ENCODE data around the gene ZNF740. TPM values are rescaled to one million over a fixed set of nuclear protein-coding genes. Genes with fewer than 3 reads are reported as not detected.

ZNF740 gene
- total RNA-seq (2021; ENCODE audit: unreplicated experiment) (46.8 TPM), Bru-seq, nascent RNA (percentile 84 among the genes with signal in this experiment), BruChase-seq, experiment 1, labeled RNA remaining after a 2-hour chase (percentile 93 among the genes with signal in this experiment), BruChase-seq, experiment 2, labeled RNA remaining after a 6-hour chase (percentile 80 among the genes with signal in this experiment)
- polyA plus RNA-seq (2012; ENCODE audit: insufficient read length) = 29.9 TPM
- long read RNA-seq, full-length matches to known transcripts = 1 of 12 reads
- long read RNA-seq, partial matches to known transcripts = 4 of 12 reads
- long read RNA-seq, other reads (novel, unspliced or antisense) = 7 of 12 reads

DNA sequence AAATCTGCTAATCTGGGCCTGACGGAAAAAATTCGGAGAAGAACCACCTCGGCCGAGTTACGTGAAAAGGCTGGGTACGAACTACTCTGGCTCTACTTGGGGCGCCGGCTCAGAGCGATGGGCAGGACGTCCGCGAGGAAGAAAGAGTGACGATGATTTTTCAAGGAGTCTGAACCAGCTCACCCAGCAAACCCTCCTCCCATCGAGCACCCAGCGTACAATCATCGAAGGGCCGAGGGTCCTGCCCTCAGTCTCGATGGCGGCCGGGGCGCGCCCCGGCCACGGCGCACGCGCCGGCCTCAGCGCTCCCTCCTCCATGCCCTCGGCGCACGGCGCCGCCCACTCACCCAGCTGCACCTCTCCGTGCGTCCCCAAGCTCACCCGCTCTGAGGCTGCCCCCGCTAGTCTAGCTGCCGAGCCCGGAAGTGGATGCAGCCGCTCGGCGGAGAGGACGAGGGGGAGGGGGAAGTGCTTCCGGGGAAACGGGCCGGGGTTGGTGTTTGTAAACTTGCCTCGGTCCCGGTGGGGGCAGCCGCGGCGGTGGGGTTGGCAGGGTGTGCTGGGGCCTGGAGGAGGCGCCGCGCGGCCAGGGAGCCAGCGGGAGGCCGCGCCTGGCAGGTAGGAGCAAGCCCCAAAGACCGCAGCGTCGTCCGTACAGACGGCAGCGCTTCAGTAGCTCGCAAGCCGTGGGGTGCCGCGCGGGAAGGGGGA, at the start of gene ZNF740, which contains the start of gene CSAD:
ZNF740 (plus strand) TSS at position 503 of the 711 bp plus-strand sequence. CDS start 1,262 bp downstream, outside the sequence.
CSAD (minus strand) TSS at position 706 of the 711 bp plus-strand sequence. CDS start 7,455 bp downstream, outside the sequence.
- Histone ChIP-seq H3K4me1 (ENCODE audit: control insufficient read depth, insufficient read depth, low read length) (peaks cover 31% of the 10 kb centered on the region), H3K36me3 (ENCODE audit: control insufficient read depth, insufficient read depth, low read length) (peaks cover 4% of the 10 kb centered on the region), H3K9me3 (ENCODE audit: control insufficient read depth, insufficient read depth, low read depth, low read length) (no peaks in the 10 kb centered on the region), H3K4me3 (ENCODE audit: low read depth in 2 of 2, low read length in 2 of 2) (peak within 1 kb of the TSS; percentile 70 to 74), H3K27ac (ENCODE audit: low read length) (peak within 1 kb of the TSS; percentile 98), H3K27me3 (ENCODE audit: control insufficient read depth, insufficient read depth, low read length) (no peaks in the 10 kb centered on the region)
- no TSS peak for BruUV-seq (replicated peaks)
- DNase-seq (ENCODE audit: low read depth, low spot score) = peak; percentile 85
- ChIA-PET CTCF (interaction anchor here (0.6 to 0.7 kb wide), 7 partner anchors 27 to 241 kb away, joined by 3 to 6 read pairs (median 3); partner anchors contain the start of gene ITGB7), POLR2A (interaction anchor here (0.6 to 1.2 kb wide), 8 partner anchors 9 to 199 kb away, joined by 3 to 17 read pairs (median 3); partner anchors contain the start of gene SPRYD3)
- ATAC-seq = peak; percentile 99
- intact Hi-C loops (cut with micrococcal nuclease; ENCODE audit: unreplicated experiment) (no loop called here), in situ Hi-C loops (cut with HindIII; ENCODE audit: low pct_unique_long_range_greater_than_20kb, low sequenced_read_pairs) (no loop called here)
- TF ChIP-seq POLR2AphosphoS5 (IDR thresholded peaks at IDR 0.05; ENCODE audit: low read depth, low read length) (peak; percentile 74), REST (IDR thresholded peaks at IDR 0.05; ENCODE audit: insufficient read depth in 1 of 2, low read depth in 2 of 2, low read length in 1 of 2) (no peak)

- Histone ChIP-seq H3K27ac (ENCODE audit: low read length) (no peak overlapping the region), H3K27me3 (ENCODE audit: control insufficient read depth, insufficient read depth, low read length) (peaks cover 5% of the 10 kb centered on the region), H3K36me3 (ENCODE audit: control insufficient read depth, insufficient read depth, low read length) (no peaks in the 10 kb centered on the region), H3K4me3 (ENCODE audit: low read depth in 2 of 2, low read length in 2 of 2) (no peak overlapping the region), H3K9me3 (ENCODE audit: control insufficient read depth, insufficient read depth, low read depth, low read length) (no peaks in the 10 kb centered on the region), H3K4me1 (ENCODE audit: control insufficient read depth, insufficient read depth, low read length) (no peaks in the 10 kb centered on the region)
- no TSS peak for BruUV-seq (replicated peaks)
- POLR2A ChIA-PET = no interaction called here
- intact Hi-C loops (cut with micrococcal nuclease; ENCODE audit: unreplicated experiment) (no loop called here), in situ Hi-C loops (cut with HindIII; ENCODE audit: low pct_unique_long_range_greater_than_20kb, low sequenced_read_pairs) (no loop called here)
- TF ChIP-seq, protein P1, sequence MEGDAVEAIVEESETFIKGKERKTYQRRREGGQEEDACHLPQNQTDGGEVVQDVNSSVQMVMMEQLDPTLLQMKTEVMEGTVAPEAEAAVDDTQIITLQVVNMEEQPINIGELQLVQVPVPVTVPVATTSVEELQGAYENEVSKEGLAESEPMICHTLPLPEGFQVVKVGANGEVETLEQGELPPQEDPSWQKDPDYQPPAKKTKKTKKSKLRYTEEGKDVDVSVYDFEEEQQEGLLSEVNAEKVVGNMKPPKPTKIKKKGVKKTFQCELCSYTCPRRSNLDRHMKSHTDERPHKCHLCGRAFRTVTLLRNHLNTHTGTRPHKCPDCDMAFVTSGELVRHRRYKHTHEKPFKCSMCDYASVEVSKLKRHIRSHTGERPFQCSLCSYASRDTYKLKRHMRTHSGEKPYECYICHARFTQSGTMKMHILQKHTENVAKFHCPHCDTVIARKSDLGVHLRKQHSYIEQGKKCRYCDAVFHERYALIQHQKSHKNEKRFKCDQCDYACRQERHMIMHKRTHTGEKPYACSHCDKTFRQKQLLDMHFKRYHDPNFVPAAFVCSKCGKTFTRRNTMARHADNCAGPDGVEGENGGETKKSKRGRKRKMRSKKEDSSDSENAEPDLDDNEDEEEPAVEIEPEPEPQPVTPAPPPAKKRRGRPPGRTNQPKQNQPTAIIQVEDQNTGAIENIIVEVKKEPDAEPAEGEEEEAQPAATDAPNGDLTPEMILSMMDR (IDR thresholded peaks at IDR 0.05) = no peak
- TF ChIP-seq TCF7L2 (IDR thresholded peaks at IDR 0.05; ENCODE audit: low read depth, low read length) (no peak), REST (IDR thresholded peaks at IDR 0.05; ENCODE audit: insufficient read depth in 1 of 2, low read depth in 2 of 2, low read length in 1 of 2) (no peak), POLR2AphosphoS5 (IDR thresholded peaks at IDR 0.05; ENCODE audit: low read depth, low read length) (no peak), SIN3A (IDR thresholded peaks at IDR 0.05; ENCODE audit: borderline replicate concordance, insufficient read depth, low read depth, low read length) (no peak)
- ATAC-seq (no peak), DNase-seq (ENCODE audit: low read depth, low spot score) (no peak)
- CTCF ChIA-PET = no interaction called here
These were observed 48.7 kb upstream of the ZNF740 start for GRCh38 chr12:53131844-53132243.

All from Panc1 (cell line).